ENCODE measurements around the gene TMCO4.

Gene TMCO4

DNA sequence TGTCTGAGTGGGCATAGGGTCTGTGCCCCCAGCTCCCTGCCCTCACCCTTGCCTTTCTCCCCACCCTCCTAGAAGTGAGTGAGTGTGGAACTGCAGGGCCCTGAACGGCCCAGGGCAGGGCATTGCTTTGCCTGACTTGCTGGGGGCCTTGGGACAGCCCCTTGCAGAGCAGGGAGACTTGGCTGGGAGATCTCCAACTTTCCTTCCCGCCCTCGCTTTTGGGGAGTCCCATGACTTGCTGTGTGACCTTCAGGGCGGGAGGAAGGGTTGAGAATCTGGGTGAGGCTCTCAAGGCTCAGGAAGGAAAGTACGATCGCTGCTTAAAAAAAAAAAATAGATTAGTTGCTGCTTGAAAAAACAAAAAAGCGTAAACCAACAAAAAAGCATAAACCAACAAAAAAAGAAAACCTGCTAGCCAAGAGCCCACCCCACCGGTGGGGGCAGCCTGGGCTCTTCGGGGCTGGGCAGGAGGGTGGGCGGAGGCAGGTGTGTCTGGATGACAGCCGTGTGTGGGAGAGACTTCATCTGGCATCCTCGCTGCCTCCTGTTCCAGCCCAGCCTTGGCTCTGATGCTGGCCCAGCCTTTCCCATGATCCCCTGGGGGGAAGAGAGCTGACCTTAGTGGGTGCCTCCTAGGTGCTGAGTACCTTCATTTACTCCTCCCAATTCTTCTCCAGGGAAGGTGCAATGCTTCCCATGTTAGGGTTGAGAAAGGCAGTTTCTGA lies 149.1 kb downstream of the TMCO4 start:
- Histone ChIP-seq H3K4me3 (ENCODE audit: low read length) (no peak overlapping the region), H3K27ac (ENCODE audit: low read length) (no peak overlapping the region), H3K4me1 (ENCODE audit: control insufficient read depth, insufficient read depth, low read length) (peaks cover 4% of the 10 kb centered on the region), H3K9me3 (ENCODE audit: control insufficient read depth, insufficient read depth, low read length) (no peaks in the 10 kb centered on the region), H3K27me3 (ENCODE audit: control insufficient read depth, insufficient read depth, low read length) (no peaks in the 10 kb centered on the region), H3K36me3 (ENCODE audit: control insufficient read depth, insufficient read depth, low read length) (no peaks in the 10 kb centered on the region)
- no peak for DNase-seq (ENCODE audit: low read depth, low spot score)
- WGBS (ENCODE audit: insufficient coverage, insufficient read length), result no CpG with 5 or more reads among the region's 12 CpGs

DNA sequence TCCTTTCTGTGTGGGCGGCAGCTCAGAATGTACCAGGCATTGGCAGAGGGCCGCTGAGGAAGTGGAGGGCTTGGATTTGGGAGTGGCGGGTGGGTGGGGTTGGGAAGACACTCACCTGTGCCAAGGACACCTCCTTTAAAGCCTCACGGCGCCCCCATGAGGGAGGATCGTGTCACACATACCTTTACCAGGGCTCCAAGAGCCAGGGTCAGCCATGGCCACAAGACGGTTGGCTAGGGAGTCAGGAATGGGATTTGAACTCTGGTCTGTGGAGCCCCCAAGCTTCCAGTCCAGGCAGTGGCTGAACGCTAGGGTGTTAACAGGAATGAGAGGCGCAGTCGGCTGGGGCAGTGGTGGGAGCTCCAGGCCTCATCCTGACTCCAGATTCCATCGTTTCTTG lies 151.0 kb downstream of the TMCO4 start:
- Histone ChIP-seq H3K4me3 (ENCODE audit: low read length) (no peak overlapping the region), H3K27me3 (ENCODE audit: control insufficient read depth, insufficient read depth, low read length) (peaks cover 1% of the 10 kb centered on the region; the same call in 1 of the 2 replicates), H3K4me1 (ENCODE audit: control insufficient read depth, insufficient read depth, low read length) (peaks cover 2% of the 10 kb centered on the region), H3K9me3 (ENCODE audit: control insufficient read depth, insufficient read depth, low read length) (no peaks in the 10 kb centered on the region), H3K36me3 (ENCODE audit: control insufficient read depth, insufficient read depth, low read length) (no peaks in the 10 kb centered on the region), H3K27ac (ENCODE audit: low read length) (no peak overlapping the region)
- no CpG with 5 or more reads among the region's 11 CpGs for WGBS (ENCODE audit: insufficient coverage, insufficient read length)
- DNase-seq (ENCODE audit: low read depth, low spot score), result peak; percentile 78

DNA sequence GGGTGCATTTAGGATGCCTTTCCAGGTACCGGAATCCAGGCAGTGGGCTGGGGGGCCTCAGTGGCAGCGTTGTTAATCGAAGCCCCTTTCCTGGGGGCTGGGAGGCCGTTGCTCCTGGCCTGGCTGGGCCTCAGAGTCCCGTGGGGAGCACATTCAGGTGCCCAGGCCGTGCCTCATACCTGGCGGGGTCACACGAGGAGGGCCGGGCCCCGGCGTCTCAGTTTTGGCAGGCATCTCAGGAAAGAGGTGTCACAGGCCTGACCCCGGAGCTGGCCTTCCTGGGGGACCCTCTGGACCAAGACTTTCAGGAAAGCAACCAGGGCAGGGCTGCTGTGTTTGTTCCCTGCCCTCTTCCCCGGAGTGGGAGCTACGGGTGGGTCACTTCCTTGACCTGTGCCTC lies 151.5 kb downstream of the TMCO4 start:
- Histone ChIP-seq H3K27me3 (ENCODE audit: control insufficient read depth, insufficient read depth, low read length) (peaks cover 6% of the 10 kb centered on the region), H3K36me3 (ENCODE audit: control insufficient read depth, insufficient read depth, low read length) (no peaks in the 10 kb centered on the region), H3K4me3 (ENCODE audit: low read length) (no peak overlapping the region), H3K4me1 (ENCODE audit: control insufficient read depth, insufficient read depth, low read length) (no peaks in the 10 kb centered on the region; the same call in none of the 2 replicates), H3K27ac (ENCODE audit: low read length) (no peak overlapping the region), H3K9me3 (ENCODE audit: control insufficient read depth, insufficient read depth, low read length) (no peaks in the 10 kb centered on the region)
- DNase-seq (ENCODE audit: low read depth, low spot score), result no peak
- WGBS (ENCODE audit: insufficient coverage, insufficient read length), result no CpG with 5 or more reads among the region's 14 CpGs

DNA sequence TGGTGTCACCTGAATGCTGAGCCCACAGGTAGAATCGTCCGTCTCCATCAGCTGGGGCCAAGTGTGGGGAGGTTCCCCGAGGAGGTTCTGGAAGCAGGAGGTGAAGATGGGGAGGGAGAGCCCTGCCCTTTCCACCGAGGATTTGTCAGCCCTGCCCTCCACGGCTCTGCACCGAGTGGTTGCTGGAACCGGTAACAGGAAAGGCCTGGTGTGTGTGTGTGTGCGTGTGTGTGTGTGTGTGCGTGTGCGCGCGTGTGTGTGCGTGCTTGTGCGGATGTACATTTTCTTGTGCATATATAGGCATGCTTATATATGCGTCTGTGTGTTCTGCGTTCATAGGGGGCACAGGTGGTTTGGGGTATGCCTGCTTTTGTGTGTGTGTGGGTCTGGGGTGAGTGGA lies 152.1 kb downstream of the TMCO4 start:
- Histone ChIP-seq H3K27me3 (ENCODE audit: control insufficient read depth, insufficient read depth, low read length) (peaks cover 10% of the 10 kb centered on the region), H3K4me1 (ENCODE audit: control insufficient read depth, insufficient read depth, low read length) (no peaks in the 10 kb centered on the region; the same call in 1 of the 2 replicates), H3K36me3 (ENCODE audit: control insufficient read depth, insufficient read depth, low read length) (no peaks in the 10 kb centered on the region), H3K4me3 (ENCODE audit: low read length) (no peak overlapping the region), H3K27ac (ENCODE audit: low read length) (no peak overlapping the region), H3K9me3 (ENCODE audit: control insufficient read depth, insufficient read depth, low read length) (no peaks in the 10 kb centered on the region)
- no peak for DNase-seq (ENCODE audit: low read depth, low spot score)
- no CpG with 5 or more reads among the region's 16 CpGs for WGBS (ENCODE audit: insufficient coverage, insufficient read length)

DNA sequence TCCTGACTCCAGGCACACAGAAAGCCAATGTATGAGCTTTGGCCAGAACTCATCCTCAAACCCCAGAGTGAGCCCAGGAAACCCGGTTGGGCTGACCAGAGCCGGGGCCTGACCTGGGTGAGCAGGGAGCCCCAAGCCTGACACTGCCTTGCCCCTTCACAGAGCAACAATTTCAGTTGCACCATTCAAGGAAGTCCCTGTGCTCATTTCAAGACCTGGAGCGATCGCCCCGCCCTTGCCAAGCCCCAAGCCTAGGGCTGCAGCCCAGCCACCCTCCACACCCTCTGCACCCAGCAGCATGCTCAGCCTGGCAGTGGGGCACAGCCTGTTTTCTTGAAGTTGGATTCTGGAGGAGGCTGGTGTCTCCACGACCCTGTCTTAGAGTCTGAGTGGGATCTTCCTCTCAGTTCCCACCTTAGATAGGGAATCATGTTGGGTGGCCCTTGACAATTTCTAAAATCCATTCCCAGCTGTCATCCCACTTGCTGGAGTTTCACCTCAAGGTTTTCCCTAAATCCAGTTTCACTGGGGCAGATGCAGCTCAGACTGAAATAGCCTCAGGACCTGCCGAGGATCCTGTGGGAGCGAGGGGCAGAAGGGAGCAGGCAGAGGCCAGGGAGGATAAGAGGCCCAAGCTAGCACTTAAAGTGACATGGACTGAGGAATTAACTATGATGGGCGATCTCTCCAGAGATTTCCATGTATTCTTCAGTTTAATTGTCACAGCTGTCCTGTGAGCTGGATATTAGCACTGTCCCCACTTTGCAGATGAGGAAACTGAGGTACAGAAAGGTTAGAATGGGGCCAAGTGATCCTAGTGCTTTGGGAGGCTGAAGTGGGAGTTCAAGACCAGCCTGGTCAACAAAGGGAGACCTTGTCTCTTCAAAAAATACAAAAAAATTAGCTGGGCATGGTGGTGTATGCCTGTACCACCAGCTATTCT lies 153.1 kb downstream of the TMCO4 start:
- H3K36me3 ChIP-seq (ENCODE audit: control insufficient read depth, insufficient read depth, low read length), result no peaks in the 10 kb centered on the region
- no peaks in the 10 kb centered on the region for H3K9me3 ChIP-seq (ENCODE audit: control insufficient read depth, insufficient read depth, low read length)
- no CpG with 5 or more reads among the region's 9 CpGs for WGBS (ENCODE audit: insufficient coverage, insufficient read length)
- no peaks in the 10 kb centered on the region; the same call in 1 of the 2 replicates for H3K4me1 ChIP-seq (ENCODE audit: control insufficient read depth, insufficient read depth, low read length)
- no peak for DNase-seq (ENCODE audit: low read depth, low spot score)
- peaks cover 11% of the 10 kb centered on the region for H3K27me3 ChIP-seq (ENCODE audit: control insufficient read depth, insufficient read depth, low read length)
- H3K4me3 ChIP-seq (ENCODE audit: low read length), result no peak overlapping the region
- H3K27ac ChIP-seq (ENCODE audit: low read length), result no peak overlapping the region

DNA sequence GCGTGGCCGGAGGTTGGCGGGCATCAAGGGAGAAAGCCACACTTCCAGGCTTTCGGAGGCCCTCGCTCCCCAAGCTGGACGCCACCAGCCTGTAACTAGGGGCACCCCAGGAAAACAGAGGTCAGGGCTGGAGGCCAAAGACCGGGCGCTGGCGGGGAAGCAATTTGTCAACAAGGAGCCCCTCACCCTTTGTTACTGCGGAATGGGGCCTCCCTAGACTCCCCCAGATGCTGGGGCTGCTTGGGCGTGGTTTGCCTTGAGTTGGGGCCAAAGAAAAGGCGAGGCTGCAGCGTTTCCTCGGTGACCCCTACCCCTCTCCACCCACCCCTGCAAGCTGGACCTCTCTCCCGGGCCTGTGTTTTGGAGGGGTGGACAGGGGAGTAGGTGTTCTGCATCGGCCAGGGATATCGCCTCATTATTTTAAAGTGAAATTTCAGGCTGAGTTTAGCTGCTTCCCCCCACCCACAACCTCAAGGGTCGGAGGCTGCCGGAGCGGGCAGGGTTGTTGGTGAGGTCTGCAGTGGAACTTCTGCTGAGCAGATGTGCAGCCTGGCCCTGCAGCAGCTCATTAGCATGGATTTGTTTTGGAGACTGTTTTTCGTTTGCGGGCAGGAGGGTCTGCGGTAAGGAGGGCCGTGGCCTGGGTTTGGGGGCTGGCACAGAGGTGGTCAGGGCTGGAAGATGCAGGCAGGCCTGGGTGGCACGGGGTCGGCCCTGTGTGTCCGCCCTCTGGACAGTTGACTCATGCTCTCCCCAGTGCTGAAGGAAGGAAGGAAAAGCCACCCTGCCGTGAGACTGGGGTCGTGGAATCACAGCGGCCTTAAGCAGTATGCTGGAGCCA lies 154.1 kb downstream of the TMCO4 start:
- no peak for DNase-seq (ENCODE audit: low read depth, low spot score)
- WGBS (ENCODE audit: insufficient coverage, insufficient read length), result no CpG with 5 or more reads among the region's 30 CpGs
- Histone ChIP-seq H3K9me3 (ENCODE audit: control insufficient read depth, insufficient read depth, low read length) (no peaks in the 10 kb centered on the region), H3K4me3 (ENCODE audit: low read length) (peak overlapping the region; percentile 39; the same call in 1 of the 2 replicates), H3K4me1 (ENCODE audit: control insufficient read depth, insufficient read depth, low read length) (peaks cover 3% of the 10 kb centered on the region), H3K27me3 (ENCODE audit: control insufficient read depth, insufficient read depth, low read length) (peaks cover 14% of the 10 kb centered on the region), H3K36me3 (ENCODE audit: control insufficient read depth, insufficient read depth, low read length) (no peaks in the 10 kb centered on the region), H3K27ac (ENCODE audit: low read length) (no peak overlapping the region)

DNA sequence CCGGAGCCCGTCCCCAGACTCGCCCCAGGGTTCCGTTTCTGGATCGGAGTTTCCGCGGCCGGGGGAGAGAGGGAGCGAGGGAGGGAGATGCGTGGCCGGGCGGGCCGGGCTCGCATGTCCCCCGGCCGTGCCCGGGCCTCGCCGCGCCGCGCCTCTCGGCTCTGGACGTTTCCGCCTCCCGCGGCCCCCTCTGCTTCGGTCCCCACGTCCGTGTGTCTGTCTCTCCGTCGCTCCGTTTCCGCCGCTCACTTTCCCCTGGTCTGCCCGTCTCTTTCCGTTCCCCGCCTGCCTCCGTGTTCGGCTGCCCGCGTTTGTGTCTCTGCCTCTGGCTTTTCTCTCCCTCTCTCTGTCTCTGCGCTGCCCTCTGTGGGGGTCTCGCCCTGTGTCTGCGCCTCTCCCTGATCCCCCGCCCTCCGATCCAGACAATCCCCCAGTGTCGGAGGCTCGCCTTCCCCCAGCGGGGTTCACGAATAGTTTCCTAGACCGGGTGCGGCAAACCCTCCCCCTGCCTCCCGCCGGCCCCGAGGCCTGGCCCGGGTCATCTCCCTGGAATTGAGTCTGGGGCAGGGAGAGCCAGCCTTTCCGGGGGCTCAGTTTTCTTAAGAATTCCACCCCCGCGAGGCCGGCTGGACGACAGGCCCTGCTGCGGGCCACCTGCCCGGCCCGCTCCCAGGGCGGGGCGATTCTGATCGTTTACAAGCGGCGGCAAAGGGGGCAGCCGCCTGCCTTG lies 154.9 kb downstream of the TMCO4 start:
- Histone ChIP-seq H3K9me3 (ENCODE audit: control insufficient read depth, insufficient read depth, low read length) (no peaks in the 10 kb centered on the region), H3K27ac (ENCODE audit: low read length) (no peak overlapping the region), H3K4me3 (ENCODE audit: low read length) (peak overlapping the region; percentile 39; the same call in 1 of the 2 replicates), H3K27me3 (ENCODE audit: control insufficient read depth, insufficient read depth, low read length) (peaks cover 14% of the 10 kb centered on the region), H3K36me3 (ENCODE audit: control insufficient read depth, insufficient read depth, low read length) (no peaks in the 10 kb centered on the region), H3K4me1 (ENCODE audit: control insufficient read depth, insufficient read depth, low read length) (peaks cover 4% of the 10 kb centered on the region)
- no peak for DNase-seq (ENCODE audit: low read depth, low spot score)
- no CpG with 5 or more reads among the region's 71 CpGs for WGBS (ENCODE audit: insufficient coverage, insufficient read length)

DNA sequence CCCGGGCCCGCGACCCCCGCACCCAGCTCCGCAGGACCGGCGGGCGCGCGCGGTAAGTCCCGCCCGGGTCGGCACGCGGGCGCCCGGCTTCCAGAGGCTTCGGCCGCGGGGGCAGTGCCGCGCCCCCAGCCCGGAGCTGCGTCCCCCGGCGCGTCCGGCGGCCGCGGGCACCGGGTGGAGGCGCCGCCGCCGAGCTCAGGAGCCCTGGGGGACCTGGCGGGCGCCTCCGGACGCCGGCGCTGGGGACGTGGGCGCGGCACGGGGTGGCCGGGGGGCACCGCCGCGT lies 155.4 kb downstream of the TMCO4 start:
- Histone ChIP-seq H3K27me3 (ENCODE audit: control insufficient read depth, insufficient read depth, low read length) (peaks cover 14% of the 10 kb centered on the region), H3K4me1 (ENCODE audit: control insufficient read depth, insufficient read depth, low read length) (peaks cover 4% of the 10 kb centered on the region), H3K36me3 (ENCODE audit: control insufficient read depth, insufficient read depth, low read length) (no peaks in the 10 kb centered on the region), H3K4me3 (ENCODE audit: low read length) (peak overlapping the region; percentile 39; the same call in 1 of the 2 replicates), H3K27ac (ENCODE audit: low read length) (no peak overlapping the region), H3K9me3 (ENCODE audit: control insufficient read depth, insufficient read depth, low read length) (no peaks in the 10 kb centered on the region)
- no peak for DNase-seq (ENCODE audit: low read depth, low spot score)
- no CpG with 5 or more reads among the region's 51 CpGs for WGBS (ENCODE audit: insufficient coverage, insufficient read length)

DNA sequence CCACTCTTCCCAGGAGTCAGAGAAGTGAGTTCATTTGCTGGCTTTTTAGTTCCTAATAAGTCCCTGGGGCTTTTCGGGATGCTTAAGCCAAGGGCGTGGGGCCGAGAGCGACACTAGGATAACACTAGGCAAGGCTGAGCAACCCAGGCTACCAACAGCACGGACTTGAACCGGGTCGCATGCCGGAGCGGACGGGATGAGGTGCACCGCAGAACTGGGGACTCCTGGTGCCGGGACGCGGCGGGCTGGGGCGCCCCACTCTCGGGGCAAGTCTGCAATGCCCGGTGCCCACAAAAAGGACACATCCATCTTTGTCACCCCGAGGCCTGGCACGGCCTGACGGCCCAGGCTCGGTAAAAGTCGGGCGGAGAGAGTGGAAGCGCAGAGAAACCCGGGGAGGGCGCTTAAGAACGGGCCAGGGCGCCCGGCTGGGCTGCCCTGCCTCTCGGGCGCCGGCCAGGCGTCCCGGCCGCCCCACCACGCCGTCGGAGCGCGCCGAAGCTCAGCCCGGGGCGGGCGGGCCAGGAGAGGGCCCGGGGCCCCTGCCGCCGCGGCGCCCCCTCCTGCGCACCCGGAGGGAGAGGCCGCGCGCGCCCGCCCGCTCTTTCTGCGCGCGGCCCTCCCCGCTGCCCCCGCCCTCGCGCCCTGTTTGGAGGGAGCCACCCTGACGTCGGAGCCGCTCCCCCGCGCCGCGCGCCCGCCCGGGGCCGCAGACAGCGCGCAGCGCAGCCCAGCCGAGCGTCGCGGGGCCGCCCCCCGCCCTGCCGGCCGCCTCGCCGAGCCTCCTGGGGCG lies 155.9 kb downstream of the TMCO4 start, which contains the start of gene NBL1:
NBL1 (plus strand) TSS at position 710 of the 793 bp plus-strand sequence. CDS start 10,720 bp downstream, outside the sequence.
- no peaks in the 10 kb centered on the region for H3K36me3 ChIP-seq (ENCODE audit: control insufficient read depth, insufficient read depth, low read length)
- no peak within 1 kb of the TSS for H3K27ac ChIP-seq (ENCODE audit: low read length)
- no peak for DNase-seq (ENCODE audit: low read depth, low spot score)
- peak within 1 kb of the TSS; percentile 39; the same call in 1 of the 2 replicates for H3K4me3 ChIP-seq (ENCODE audit: low read length)
- H3K4me1 ChIP-seq (ENCODE audit: control insufficient read depth, insufficient read depth, low read length), result peaks cover 4% of the 10 kb centered on the region
- peaks cover 14% of the 10 kb centered on the region for H3K27me3 ChIP-seq (ENCODE audit: control insufficient read depth, insufficient read depth, low read length)
- no peaks in the 10 kb centered on the region for H3K9me3 ChIP-seq (ENCODE audit: control insufficient read depth, insufficient read depth, low read length)
- no CpG with 5 or more reads among the region's 90 CpGs for WGBS (ENCODE audit: insufficient coverage, insufficient read length)
